CD4-positive, CD25-positive, alpha-beta regulatory T cell (primary cell): ENCODE results near the gene EXOC3. TPM values are rescaled to one million over a fixed set of nuclear protein-coding genes. Genes with fewer than 3 reads are reported as not detected.

Source experiments
- ATAC-seq, 2 donors: fragments of 150-1000 bp; cut with Tn5 transposase; one replicate each; pipeline ENCODE4 v1.10.0; 2021; ENCODE audit warnings: low read depth in 2 of 2, moderate number of reproducible peaks in 2 of 2, moderate library complexity in 1 of 2
- DNase-seq, 3 donors: peaks; one replicate each; pipeline versions ENCODE4 v3.0.0 to v3.0.0-alpha.2; 2012 to 2022; ENCODE audit warnings: mixed read lengths in 1 of 3
- H3K27ac ChIP-seq: one replicate; pipeline ENCODE4 v1.7.0; 2013; ENCODE audit warnings: mild to moderate bottlenecking, low read length; ENCODE audit not compliant: insufficient read depth, poor library complexity, severe bottlenecking
- H3K27me3 ChIP-seq: one replicate; pipeline ENCODE4 v1.7.0; 2013; ENCODE audit warnings: low read length; ENCODE audit not compliant: control insufficient read depth, insufficient read depth
- H3K36me3 ChIP-seq: one replicate; pipeline ENCODE4 v1.7.0; 2013; ENCODE audit warnings: mild to moderate bottlenecking, low read length, moderate library complexity; ENCODE audit not compliant: control insufficient read depth, insufficient read depth
- H3K4me1 ChIP-seq: 2 replicates; pipeline ENCODE4 v1.7.0; 2013; ENCODE audit warnings: mild to moderate bottlenecking, low read length; ENCODE audit not compliant: insufficient read depth, control insufficient read depth, poor library complexity, severe bottlenecking
- H3K4me3 ChIP-seq: one replicate; pipeline ENCODE4 v1.7.0; 2013; ENCODE audit warnings: low read depth, mild to moderate bottlenecking, low read length, moderate library complexity
- H3K9me3 ChIP-seq, 2 experiments: 1 replicate in 1 of 2; 2 replicates in 1 of 2; pipeline ENCODE4 v1.7.0; 2013; ENCODE audit warnings: low read length in 2 of 2, mild to moderate bottlenecking in 1 of 2, moderate library complexity in 1 of 2; ENCODE audit not compliant: control insufficient read depth in 2 of 2
- H3K27ac Mint-ChIP-seq, 3 donors: one replicate each; pipeline ENCODE4 v1.8.0; 2020 to 2022; ENCODE audit warnings: mild to moderate bottlenecking in 3 of 3, mixed read lengths in 3 of 3, moderate library complexity in 2 of 3
- H3K27me3 Mint-ChIP-seq: one replicate; pipeline ENCODE4 v1.8.0; 2022; ENCODE audit warnings: mild to moderate bottlenecking, mixed read lengths
- H3K36me3 Mint-ChIP-seq: one replicate; pipeline ENCODE4 v1.8.0; 2020; ENCODE audit warnings: mixed read lengths
- H3K4me1 Mint-ChIP-seq, 4 donors: one replicate each; pipeline ENCODE4 v1.8.0; 2020 to 2022; ENCODE audit warnings: mixed read lengths in 4 of 4, mild to moderate bottlenecking in 1 of 4
- H3K4me3 Mint-ChIP-seq, 4 donors: one replicate each; pipeline ENCODE4 v1.8.0; 2020 to 2022; ENCODE audit warnings: mild to moderate bottlenecking in 4 of 4, mixed read lengths in 4 of 4, moderate library complexity in 3 of 4
- H3K9me3 Mint-ChIP-seq, 7 donors: one replicate each; pipeline ENCODE4 v1.8.0; 2020 to 2022; ENCODE audit warnings: mixed read lengths in 7 of 7, mild to moderate bottlenecking in 3 of 7, moderate library complexity in 2 of 7
- polyA plus RNA-seq, 4 donors: library from polyadenylated mRNA; unstranded; fragments of 300-500 nt; fragmentation: Illumina TruSeq; gene quantifications; one replicate each; pipeline ENCODE4 v1.2.3, GENCODE V29; 2021
- total RNA-seq: library from RNA; stranded (reverse); gene quantifications from one replicate; pipeline ENCODE4 v1.2.3, GENCODE V29; 2022

EXOC3 gene
- total and polyA plus RNA-seq, 5 donors from 2014 or later = 23.3 to 95.4 (median 37.0) TPM

DNA sequence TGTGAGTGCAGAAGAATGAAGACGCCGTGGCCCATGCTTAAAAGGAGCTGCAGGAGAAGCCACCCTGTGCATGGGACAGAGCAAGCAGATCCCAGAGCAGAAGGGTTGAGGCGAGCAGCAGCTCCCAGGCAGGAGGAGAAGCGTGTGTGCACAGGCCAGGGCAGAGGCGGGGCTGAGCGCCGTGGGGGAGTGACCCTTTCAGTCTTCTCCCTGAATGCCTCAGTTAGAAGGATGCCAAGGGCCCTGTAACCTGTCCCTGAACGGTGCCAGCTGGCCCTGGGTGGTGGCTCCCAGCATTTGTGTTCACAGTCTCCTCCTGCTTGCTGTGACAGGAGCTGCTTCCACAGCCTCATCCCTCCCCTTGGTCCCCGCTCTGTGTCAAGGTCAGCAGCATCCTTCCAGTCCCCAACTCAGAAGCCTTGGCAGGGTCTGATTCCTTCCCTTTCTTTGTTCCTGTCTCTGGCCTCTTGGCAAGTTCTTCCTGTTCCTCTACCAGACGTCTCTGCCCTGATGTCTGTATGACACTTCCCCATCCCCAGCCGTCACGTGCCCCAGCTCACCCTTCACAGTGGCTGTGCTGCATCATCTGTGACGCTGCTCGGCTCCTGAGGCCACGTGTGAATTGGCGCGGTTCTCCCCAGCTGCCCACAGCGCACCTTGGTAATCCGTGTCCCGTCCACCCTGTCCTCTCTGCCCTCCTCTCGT, 5.2 kb downstream of the EXOC3 start:
- Histone ChIP-seq H3K4me3 (no peak overlapping the region), H3K4me1 (peaks cover 11% of the 10 kb centered on the region), H3K36me3 (peaks cover 69% of the 10 kb centered on the region), H3K27ac (no peak overlapping the region), H3K27me3 (no peaks in the 10 kb centered on the region), H3K9me3 (peaks cover 14 to 19% of the 10 kb centered on the region in 2 experiments)
- no peak overlapping the region for H3K27ac Mint-ChIP-seq
- peak overlapping the region in 1 of 4 donors; percentile 41 for H3K4me3 Mint-ChIP-seq
- peaks cover 0 to 18% (median 4%) of the 10 kb centered on the region in 7 donors for H3K9me3 Mint-ChIP-seq
- DNase-seq (no peak), ATAC-seq (no peak)
- H3K4me1 Mint-ChIP-seq = peaks cover 21 to 53% (median 25%) of the 10 kb centered on the region in 4 donors
- peaks cover 67% of the 10 kb centered on the region for H3K36me3 Mint-ChIP-seq
- H3K27me3 Mint-ChIP-seq = no peaks in the 10 kb centered on the region

GRCh38 chr5:448766-449090, 5.8 kb downstream of the EXOC3 start:
- no peak overlapping the region for H3K27ac ChIP-seq
- no peaks in the 10 kb centered on the region for H3K27me3 ChIP-seq
- peak overlapping the region in 1 of 4 donors; percentile 41 for H3K4me3 Mint-ChIP-seq
- DNase-seq = no peak
- no peaks in the 10 kb centered on the region for H3K27me3 Mint-ChIP-seq
- H3K9me3 ChIP-seq = peaks cover 14 to 19% of the 10 kb centered on the region in 2 experiments
- ATAC-seq = no peak
- H3K27ac Mint-ChIP-seq = no peak overlapping the region
- no peak overlapping the region for H3K4me3 ChIP-seq
- H3K4me1 Mint-ChIP-seq = peaks cover 25 to 54% (median 25%) of the 10 kb centered on the region in 4 donors
- H3K36me3 Mint-ChIP-seq = peaks cover 72% of the 10 kb centered on the region
- H3K9me3 Mint-ChIP-seq = peaks cover 0 to 20% (median 4%) of the 10 kb centered on the region in 7 donors
- H3K36me3 ChIP-seq = peaks cover 74% of the 10 kb centered on the region
- peaks cover 6% of the 10 kb centered on the region for H3K4me1 ChIP-seq

- H3K4me3 Mint-ChIP-seq = peak overlapping the region in 1 of 4 donors; percentile 41
- H3K9me3 Mint-ChIP-seq = peaks cover 0 to 20% (median 4%) of the 10 kb centered on the region in 7 donors
- Histone ChIP-seq H3K36me3 (peaks cover 78% of the 10 kb centered on the region), H3K4me3 (no peak overlapping the region), H3K27me3 (no peaks in the 10 kb centered on the region), H3K27ac (no peak overlapping the region), H3K9me3 (peaks cover 14 to 19% of the 10 kb centered on the region in 2 experiments), H3K4me1 (peaks cover 2% of the 10 kb centered on the region)
- ATAC-seq (no peak), DNase-seq (no peak)
- H3K4me1 Mint-ChIP-seq = peaks cover 24 to 53% (median 26%) of the 10 kb centered on the region in 4 donors
- H3K27ac Mint-ChIP-seq = peak overlapping the region in 1 of 3 donors; percentile 36
- H3K27me3 Mint-ChIP-seq = no peaks in the 10 kb centered on the region
- peaks cover 76% of the 10 kb centered on the region for H3K36me3 Mint-ChIP-seq
These were observed 6.2 kb downstream of the EXOC3 start for GRCh38 chr5:449151-449550.

DNA sequence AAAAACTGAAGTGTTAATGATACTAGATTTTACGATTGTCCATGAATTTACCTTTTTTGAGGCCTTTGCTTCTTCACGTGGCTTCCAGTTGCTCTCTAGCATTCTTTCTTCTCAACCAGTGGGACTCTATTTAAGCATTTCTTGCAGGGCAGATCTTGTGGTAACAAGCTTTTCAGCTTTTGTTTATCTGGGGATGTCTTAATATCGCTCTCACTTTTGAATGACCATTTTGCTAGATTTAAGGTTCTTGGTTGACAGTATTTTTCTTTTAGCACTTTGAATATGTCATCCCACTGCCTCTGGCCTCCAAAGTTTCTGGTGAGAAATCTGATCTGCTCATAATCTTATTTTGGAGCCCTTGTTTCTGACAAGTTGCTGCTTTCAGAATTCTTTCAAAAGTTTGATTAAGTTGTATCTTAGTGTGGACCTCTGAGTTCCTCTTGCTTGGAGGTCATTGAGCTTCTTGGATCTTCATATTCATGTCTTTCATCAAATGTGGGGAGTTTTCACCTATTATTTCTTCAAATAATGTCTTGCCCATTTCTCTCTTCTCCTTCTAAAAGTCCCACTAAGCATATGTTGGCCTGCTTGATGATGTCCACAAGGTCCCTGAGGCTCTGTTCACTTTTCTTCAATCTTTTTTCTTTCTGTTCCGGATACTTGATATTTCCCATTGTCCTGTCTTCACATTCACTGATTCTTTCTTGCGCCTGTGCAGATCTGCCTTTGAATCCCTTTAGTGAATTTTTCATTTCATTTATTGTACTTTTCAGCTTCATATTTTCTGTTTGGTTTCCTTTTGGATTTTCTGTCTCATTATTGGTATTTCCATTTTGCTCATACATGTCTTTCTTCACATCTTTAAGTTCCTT, 8.8 kb downstream of the EXOC3 start:
- ATAC-seq (no peak), DNase-seq (no peak)
- H3K9me3 Mint-ChIP-seq = peaks cover 0 to 20% (median 4%) of the 10 kb centered on the region in 7 donors
- Histone ChIP-seq H3K9me3 (peaks cover 14 to 19% of the 10 kb centered on the region in 2 experiments), H3K27ac (no peak overlapping the region), H3K27me3 (no peaks in the 10 kb centered on the region), H3K4me1 (no peaks in the 10 kb centered on the region), H3K4me3 (no peak overlapping the region), H3K36me3 (peaks cover 93% of the 10 kb centered on the region)
- H3K27ac Mint-ChIP-seq = no peak overlapping the region
- peaks cover 18 to 38% (median 20%) of the 10 kb centered on the region in 4 donors for H3K4me1 Mint-ChIP-seq
- no peaks in the 10 kb centered on the region for H3K27me3 Mint-ChIP-seq
- H3K36me3 Mint-ChIP-seq = peaks cover 69% of the 10 kb centered on the region
- no peak overlapping the region for H3K4me3 Mint-ChIP-seq

DNA sequence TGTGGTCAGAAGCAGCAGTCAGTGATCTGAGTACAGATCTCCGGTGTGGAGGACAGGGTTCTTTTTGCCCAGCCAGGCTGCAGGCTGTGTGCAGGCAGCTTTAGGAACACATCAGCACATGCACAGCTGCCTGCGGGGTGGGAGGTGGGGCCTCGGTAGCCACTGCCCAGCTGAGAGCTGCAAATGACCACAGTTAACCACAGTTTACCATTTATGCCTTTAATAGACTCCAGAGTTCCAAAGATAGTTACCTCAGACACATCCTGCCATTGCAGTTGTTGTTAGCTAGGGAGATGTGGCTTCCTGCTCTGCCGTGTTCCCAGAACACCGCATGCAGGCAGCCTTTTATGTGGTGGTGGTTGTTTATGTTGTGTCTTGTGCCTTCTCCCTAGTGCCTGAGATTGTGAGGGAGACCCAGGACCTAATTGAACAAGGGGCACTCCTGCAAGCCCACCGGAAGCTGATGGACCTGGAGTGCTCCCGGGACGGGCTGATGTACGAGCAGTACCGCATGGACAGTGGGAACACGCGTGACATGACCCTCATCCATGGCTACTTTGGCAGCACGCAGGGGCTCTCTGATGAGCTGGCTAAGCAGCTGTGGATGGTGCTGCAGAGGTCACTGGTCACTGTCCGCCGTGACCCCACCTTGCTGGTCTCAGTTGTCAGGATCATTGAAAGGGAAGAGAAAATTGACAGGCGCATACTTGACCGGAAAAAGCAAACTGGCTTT, 10.2 kb downstream of the EXOC3 start:
- Mint-ChIP-seq H3K4me3 (no peak overlapping the region), H3K27me3 (no peaks in the 10 kb centered on the region), H3K9me3 (peaks cover 0 to 20% (median 4%) of the 10 kb centered on the region in 7 donors), H3K27ac (peak overlapping the region in 1 of 3 donors; percentile 49), H3K4me1 (peaks cover 18 to 38% (median 21%) of the 10 kb centered on the region in 4 donors), H3K36me3 (peaks cover 69% of the 10 kb centered on the region)
- DNase-seq (no peak), ATAC-seq (no peak)
- no peaks in the 10 kb centered on the region for H3K4me1 ChIP-seq
- no peak overlapping the region for H3K27ac ChIP-seq
- H3K4me3 ChIP-seq = no peak overlapping the region
- peaks cover 92% of the 10 kb centered on the region for H3K36me3 ChIP-seq
- H3K9me3 ChIP-seq = peaks cover 14 to 19% of the 10 kb centered on the region in 2 experiments
- H3K27me3 ChIP-seq = no peaks in the 10 kb centered on the region

GRCh38 chr5:453725-454481, 10.9 kb downstream of the EXOC3 start:
- peaks cover 20 to 39% (median 25%) of the 10 kb centered on the region in 4 donors for H3K4me1 Mint-ChIP-seq
- H3K4me3 Mint-ChIP-seq = no peak overlapping the region
- peak in 1 of 3 donors; percentile 54 for DNase-seq
- peaks cover 0 to 20% (median 4%) of the 10 kb centered on the region in 7 donors for H3K9me3 Mint-ChIP-seq
- no peak overlapping the region for H3K27ac ChIP-seq
- peaks cover 69% of the 10 kb centered on the region for H3K36me3 Mint-ChIP-seq
- no peak for ATAC-seq
- peaks cover 14 to 19% of the 10 kb centered on the region in 2 experiments for H3K9me3 ChIP-seq
- no peak overlapping the region for H3K4me3 ChIP-seq
- H3K36me3 ChIP-seq = peaks cover 89% of the 10 kb centered on the region
- H3K27me3 Mint-ChIP-seq = no peaks in the 10 kb centered on the region
- no peaks in the 10 kb centered on the region for H3K4me1 ChIP-seq
- H3K27ac Mint-ChIP-seq = no peak overlapping the region
- H3K27me3 ChIP-seq = no peaks in the 10 kb centered on the region

- ATAC-seq = no peak
- no peak overlapping the region for H3K27ac Mint-ChIP-seq
- H3K27me3 Mint-ChIP-seq = no peaks in the 10 kb centered on the region
- Histone ChIP-seq H3K36me3 (peaks cover 89% of the 10 kb centered on the region), H3K27me3 (no peaks in the 10 kb centered on the region), H3K9me3 (peaks cover 14 to 19% of the 10 kb centered on the region in 2 experiments), H3K27ac (no peak overlapping the region), H3K4me3 (no peak overlapping the region), H3K4me1 (no peaks in the 10 kb centered on the region)
- peaks cover 67% of the 10 kb centered on the region for H3K36me3 Mint-ChIP-seq
- H3K4me1 Mint-ChIP-seq = peaks cover 20 to 38% (median 30%) of the 10 kb centered on the region in 4 donors
- H3K9me3 Mint-ChIP-seq = peaks cover 0 to 20% (median 4%) of the 10 kb centered on the region in 7 donors
- DNase-seq = no peak
- no peak overlapping the region for H3K4me3 Mint-ChIP-seq
These were observed 12.0 kb downstream of the EXOC3 start for GRCh38 chr5:454936-455335.
